SW480 (cell line): Measurements from ENCODE around the gene ALG11.

Source experiments
- DNase-seq: peaks from one replicate; pipeline ENCODE4 v3.0.0-alpha.2; 2016; ENCODE audit warnings: low spot score

Gene ALG11

DNA sequence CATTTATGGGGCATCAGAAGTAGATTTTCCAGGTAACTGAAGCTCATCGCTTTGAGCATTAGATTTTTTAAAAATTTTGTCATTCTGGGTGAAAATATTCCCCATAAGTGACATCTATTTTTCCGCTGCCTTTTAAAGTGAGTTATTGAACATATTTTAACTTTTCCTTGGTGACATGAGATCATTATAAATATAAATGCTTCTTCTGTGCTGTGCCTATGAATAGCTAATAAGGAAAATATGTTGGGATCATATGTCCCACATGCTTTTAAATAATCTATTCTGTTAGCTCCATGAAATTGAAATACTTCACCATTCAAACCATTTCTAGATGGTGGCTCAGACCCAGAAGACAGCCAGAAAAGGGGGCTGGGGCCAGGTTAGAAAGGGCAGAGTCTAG is 15.0 kb upstream of the ALG11 start:
- no peak for DNase-seq

DNA sequence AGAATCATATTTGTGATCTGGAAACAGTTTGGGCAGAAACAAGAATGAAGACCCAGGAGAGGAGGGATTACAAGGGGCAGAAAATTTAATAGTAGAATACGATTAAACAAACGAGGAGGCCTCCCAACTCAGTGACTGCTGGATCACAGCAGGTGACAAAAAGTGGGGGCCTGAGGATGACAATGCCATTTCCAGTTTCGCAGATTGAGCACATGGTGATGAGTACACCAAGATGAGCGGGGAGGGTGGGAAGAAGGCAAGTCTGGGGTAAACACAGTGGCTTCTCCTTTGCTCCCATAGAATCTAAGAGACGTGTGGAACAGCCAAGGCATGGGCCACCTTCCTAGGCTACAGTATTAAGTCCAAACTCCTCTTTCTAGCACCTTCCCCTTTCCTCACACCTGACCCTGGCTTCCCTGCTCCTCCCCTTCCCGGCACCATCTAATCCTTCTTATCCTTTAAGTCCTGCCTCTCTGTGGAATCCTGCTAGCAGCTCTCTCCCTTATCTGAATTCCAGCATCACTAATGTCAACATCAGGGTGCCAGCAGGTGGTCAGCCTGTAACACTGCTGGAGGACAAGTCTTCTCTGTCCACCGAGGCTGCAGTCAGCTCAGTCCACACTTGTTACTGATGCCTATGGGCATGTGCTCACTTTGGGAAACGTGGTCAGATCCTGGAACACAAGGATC is 14.4 kb upstream of the ALG11 start:
- no peak for DNase-seq

DNA sequence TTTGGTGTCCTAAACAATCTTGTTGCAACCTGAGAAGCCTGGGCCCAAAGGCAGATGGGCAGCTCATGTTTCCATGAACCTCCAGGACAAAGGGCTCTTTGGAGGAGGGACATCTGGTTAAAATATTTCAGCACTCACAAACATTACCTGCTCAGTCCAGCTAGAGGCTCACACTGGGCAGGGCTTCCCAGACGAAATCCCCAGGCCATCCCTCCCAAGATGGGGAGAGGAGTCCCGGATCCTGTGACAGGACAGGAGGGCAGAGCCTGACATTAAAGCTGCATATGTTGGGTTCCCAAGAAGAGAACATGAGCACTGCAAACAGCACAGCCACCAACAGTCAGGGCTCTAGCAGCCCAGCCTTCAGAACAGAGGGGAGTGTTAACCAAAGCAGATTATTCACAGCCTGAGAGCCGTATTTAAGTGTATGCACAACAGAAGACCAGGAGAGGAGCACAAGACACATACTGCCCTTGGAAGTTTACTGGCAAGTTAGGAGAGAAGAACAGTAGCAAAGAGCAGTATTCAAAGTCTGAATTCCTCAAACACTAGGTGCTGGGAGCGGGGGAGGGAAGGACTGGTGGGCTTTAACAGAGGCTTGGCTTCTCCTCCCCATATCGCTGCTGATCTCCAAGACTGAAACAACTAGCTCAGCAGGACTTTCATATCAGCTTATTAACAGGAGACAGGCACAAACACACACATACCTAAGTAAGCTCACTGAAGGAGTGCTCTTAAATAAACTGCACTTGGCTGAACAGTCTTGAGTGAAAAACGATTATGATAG is 13.3 kb upstream of the ALG11 start:
- DNase-seq = no peak

DNA sequence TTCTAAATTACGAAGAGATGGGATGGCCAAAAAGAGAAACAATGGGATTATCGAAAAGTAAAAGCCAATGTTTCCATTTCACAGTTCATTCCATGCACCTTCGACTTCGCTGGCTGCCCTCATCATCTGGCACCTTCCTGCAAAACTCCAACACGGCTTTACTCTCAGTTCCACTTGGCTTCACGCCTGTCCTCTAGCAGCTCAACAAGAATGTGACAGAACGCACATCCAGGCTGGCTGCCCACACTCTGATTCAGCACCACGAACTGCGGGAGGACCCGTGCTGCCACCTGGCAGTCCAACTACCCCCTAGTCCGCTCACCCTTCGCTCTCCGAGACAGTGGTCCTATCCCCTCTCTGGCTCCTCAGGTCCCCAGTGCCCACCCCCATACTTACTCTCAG is 12.7 kb upstream of the ALG11 start:
- no peak for DNase-seq

DNA sequence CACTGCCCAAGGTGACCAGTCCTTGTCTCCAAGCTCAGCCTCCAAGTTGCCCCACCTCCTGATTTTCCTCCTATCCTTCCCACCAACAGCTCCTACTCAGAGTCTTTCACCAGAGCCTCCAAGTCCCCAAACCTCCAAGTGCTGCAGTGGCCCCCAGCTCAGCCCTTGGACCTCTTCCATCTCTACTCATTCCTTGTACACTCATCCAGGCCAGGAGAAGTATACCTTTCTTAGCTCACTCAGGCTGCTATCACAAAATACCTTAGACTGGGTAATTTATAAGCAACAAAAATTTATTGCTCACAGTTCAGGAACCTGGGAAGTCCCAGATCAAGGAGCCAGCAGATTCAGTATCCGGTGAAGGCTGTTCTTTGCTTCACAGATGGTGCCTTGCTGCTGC is 12.3 kb upstream of the ALG11 start:
- no peak for DNase-seq

DNA sequence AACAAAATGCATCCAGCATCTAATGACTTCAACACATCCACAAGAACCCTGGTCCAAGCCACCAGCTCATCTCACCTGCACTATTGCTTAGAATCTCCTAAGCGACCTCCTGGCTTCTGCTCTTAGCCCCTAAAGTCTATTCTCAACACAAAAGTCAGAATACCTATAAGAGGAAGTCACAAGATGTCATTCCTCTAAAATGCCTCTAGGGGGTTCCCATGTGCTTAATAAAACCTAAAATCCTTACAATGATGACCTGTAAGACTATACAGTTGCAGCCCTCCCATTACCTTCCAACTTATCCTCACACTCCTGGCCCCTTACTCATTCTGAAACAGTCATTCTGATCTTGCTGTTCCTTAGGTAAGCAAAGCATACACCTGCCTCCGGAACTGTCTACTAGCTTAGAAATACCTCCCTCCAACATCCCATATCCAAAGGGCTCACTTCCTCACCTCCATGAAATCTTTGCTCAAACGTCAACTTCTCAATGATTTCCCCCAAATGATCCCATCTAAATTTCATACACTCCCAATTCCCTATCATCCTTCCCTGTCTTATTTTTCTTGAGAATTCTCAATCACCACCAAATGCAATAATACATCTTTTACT is 11.0 kb upstream of the ALG11 start:
- peak; percentile 72 for DNase-seq

DNA sequence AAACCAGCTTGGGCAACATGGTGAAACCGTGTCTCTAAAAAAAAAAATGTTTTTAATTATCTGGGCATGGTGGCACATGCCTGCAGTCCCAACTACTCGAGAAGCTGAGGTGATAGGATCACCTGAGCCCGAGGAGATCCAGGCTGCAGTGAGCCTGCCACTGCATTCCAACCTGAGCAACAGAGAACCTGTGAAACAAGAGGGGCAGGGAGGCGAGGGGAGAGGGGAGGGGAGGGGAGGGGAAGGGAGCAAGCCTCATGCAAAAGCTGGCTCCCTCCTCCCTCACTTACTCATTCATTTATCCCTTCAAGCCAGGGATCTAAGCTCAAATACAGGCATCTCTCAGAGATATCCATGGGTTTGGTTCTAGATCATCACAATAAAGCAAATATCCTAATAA is 9.8 kb upstream of the ALG11 start:
- no peak for DNase-seq

DNA sequence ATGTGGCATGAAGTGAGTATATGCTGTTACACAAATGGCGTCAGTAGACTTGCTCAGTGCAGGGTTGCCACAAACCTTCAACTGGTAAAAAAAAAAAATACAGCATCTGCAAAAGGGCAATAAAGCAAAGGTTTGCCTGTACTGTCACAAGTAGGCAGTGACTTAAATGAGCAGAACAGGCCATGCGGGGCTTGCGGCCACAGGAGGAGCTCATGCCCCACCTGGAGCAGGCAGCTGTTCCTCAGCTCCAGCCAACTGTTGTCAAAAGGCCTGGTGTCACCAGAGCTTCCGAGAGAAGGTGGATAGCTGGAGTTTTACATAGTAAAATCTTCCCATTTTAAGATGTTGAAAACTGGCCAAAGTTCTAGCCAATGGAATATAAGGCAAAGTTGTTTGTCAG is 8.7 kb upstream of the ALG11 start:
- DNase-seq = no peak

DNA sequence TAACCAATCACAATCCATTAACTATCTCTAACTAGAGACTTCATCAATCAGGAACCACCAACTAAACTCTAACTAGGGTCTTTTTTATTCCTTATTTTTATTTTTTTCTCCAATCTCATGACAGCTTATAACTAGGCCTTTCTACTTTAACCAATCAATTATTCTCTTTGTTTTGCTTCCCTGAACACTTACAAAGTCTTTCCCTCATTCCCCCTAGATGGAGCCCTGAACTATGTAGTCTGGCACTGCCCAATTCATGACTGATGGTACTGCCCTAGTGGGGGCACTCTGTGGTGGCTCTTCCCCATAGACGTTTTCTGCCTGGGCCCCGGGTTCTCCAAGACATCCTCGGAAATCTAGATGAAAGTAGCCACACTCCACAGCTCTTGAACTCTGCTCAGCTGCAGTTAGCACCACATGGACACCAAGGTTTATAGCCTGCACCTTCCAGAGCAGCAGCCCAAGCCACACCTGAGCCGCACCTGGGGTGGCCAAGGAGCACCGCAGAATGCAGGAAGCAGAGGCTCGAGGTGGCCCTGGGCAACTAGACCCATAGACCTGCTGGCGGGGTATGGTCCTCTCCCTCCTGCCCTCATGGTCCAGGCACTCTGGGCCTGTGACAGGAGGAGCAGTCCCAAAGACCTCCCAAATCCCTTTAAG is 7.6 kb upstream of the ALG11 start:
- DNase-seq = peak; percentile 24

DNA sequence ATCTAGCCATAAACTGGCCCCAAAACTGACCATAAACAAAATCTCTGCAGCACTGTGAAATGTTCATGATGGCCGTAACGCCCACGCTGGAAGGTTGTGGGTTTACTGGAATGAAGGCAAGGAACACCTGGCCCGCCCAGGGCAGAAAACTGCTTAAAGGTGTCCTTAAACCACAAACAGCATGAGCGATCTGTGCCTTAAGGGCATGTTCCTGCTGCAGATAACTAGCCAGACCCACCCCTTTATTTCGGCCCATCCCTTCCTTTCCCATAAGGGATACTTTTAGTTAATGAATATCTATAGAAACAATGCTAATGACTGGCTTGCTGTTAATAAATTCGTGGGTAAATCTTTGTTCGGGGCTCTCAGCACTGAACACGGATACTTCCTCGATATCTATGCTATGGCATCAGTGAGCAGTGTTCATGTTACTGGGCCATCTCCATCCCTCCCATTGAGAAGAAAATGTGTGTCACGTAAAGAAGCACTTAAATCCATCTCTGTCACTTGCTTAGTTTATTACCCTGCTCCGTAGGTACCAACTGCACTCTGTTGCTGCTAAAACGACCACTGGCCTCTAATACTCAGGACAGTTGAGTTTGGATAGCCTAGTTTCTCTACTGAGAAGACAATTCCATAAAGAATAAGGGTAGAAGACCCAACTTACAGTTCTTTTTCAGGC is 6.2 kb upstream of the ALG11 start:
- DNase-seq = no peak

DNA sequence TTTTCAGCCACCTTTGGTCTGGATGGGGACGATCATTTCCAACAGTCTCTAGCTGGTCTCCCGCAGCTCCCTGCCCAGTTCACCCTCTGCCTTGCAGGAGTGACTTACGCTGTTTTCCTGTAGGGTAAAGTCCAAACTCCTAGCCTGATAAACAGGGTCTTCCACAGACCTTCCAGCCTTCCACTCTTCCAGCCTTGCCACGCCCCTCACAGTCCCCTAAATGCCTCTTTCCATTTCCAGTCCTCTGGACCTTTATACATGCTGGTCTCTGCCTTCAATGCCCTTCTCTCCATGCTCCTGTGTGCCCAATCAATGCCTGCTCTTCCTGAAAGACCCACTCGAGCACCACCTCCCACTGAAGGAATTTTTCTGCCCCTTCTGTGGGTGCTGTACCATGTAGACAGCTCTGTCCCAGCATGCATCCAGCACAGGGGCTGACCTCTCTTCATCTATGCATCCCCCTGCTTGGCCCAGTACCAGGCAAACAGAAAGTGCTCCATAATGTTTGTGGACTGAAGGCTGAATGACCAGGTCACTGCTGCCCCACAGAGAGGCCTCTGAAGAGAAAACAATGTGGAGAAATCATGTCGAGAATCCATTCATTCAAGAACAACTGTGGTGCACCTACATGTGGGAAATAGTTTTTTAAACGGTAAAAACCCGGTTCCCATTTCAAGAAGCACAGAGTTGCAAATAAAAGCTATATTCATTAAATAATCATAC is 5.5 kb upstream of the ALG11 start:
- DNase-seq = no peak

DNA sequence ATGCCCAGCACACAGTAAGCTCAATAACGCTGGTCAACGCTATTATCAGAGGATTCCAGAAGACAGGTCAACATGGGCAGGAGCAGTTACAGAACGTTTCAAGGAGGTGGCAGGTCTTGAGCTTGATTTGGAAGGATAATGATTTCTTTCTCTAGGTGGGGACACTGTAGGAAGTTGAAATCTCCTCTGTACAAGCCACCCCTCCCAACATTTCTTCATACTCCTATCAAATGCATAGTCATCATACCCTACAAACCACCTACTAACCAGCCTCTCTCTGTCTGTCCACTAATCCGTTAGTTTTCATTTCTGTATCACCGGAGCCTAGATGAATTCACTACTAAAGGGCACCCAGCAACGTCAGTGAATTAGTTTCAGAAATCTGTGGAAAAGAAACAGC is 2.3 kb upstream of the ALG11 start:
- DNase-seq = no peak

DNA sequence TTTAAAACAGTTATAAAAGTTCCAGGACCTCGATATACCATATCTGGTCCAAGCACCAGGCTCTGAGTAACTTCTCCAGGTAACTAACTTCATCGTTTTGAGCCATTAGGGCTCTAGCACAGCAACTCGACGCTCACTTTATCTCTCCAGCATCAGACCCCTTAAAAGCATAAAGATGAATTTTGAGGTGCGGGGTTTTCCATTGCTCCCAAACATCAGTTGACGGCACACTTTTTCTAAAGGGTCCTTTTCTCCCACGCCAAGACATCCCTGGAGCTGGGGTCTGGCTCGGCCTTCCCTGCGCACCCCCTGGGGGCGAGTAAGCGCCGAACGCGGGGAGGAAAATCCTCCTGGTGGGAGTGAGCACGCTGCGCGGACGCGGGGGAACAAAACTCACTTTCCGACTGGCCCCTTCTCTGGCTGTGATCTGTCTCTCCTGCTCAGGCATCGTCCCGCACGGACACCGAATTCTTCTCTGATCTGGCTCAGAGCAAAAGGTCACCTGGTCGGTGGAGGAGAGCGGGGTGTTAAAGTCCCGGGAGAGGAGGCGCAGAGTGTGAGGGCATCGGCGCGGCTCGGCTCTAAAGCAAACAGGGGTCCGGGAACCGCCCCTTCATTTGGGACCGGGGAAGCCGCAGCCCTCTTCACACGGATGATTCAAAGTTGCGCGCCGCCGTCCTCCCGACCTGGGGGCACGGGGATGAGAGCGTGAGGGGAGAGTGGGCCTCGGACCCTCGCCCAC is 1.1 kb upstream of the ALG11 start, which contains the start of gene ATP7B:
TSS of gene ATP7B (minus strand) at position 561 of the 742 bp plus-strand sequence. CDS start at position 448, 113 bp downstream.
- DNase-seq = peak; percentile 43

DNA sequence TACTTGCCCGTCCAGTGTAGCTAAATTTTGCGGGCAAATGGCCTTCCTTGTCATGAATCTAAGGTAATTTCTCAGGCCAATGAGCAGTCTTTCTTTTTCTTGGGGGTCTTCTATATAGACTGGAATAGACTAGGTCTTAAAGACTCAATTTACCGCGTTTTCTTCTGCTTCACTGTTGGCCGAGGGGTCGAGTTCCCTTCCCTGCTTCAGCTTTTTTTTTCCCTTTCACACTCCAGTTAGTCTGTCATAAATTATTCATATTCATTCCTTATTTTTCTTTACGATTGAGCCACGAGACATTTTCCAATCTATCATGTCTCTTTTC is 276 bp downstream of the ALG11 start:
- peak; percentile 4 for DNase-seq

DNA sequence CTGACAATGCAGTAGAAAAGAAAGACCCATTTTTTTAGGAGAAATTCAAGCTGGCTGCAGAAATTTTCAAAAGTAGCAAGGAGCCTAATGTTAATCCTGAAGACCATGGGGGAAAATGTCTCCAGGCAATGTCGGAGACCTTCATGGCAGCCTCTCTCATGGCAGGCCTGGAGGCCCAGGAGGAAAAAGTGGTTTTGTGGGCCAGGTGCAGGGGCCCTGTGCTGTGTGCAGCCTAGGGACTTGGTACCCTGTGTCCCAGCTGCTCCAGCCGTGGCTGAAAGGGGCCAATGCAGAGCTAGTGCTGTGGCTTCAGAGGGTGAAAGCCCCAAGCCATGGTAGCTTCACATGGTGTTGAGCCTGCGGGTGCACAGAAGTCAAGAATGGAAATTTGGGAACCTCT is 4.1 kb downstream of the ALG11 start:
- no peak for DNase-seq

DNA sequence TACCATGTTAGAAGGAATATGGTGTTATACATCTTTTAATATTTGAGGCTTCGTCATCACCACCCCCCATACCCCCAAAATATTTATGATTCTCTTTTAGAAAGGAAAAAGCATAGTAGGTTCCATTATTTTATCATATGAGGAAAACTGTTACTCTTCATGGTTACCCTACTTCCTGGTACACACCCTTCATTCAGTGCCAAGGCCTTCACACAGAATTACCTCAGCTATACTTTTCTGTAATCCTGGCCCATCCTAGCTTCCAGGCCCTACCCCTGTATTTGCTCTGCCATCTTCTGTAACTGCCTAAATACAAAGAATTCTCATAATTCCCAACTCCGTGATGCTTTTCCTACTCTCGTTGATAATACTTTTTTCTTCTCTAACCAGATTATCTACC is 8.0 kb downstream of the ALG11 start:
- DNase-seq = no peak

DNA sequence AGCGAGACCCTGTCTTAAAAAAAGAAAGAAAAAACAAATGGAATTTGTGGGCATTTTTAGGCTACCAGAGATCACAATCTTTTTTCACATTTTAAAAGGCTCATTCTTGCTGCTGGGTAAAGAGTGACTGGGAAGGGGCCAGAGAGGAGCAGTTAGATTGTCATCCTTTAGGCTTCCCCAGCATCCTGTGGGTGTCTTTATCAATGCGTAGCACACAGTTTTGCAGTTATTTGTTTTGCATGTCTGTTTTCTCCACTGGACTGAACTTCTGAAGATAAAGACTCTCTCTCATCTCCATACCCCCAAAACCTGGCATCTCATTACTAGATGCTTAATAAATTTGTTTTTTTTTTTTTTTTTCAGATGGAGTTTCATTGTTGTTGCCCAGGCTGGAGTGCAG is 10.2 kb downstream of the ALG11 start:
- no peak for DNase-seq

DNA sequence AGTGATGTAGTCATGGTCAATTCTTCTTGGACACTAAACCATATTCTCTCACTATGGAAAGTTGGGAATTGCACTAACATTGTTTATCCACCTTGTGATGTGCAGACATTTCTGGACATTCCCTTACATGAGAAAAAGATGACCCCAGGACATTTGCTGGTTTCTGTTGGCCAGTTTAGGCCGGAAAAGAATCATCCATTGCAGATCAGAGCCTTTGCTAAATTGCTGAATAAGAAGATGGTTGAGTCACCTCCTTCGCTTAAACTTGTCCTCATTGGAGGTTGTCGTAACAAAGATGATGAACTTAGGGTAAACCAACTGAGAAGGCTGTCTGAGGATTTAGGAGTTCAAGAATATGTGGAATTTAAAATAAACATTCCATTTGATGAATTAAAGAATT is 12.3 kb downstream of the ALG11 start, which contains the start of gene UTP14C:
TSS of gene UTP14C (plus strand) at position 211 of the 400 bp plus-strand sequence. CDS start 4,114 bp downstream, outside the sequence.
- no peak for DNase-seq

DNA sequence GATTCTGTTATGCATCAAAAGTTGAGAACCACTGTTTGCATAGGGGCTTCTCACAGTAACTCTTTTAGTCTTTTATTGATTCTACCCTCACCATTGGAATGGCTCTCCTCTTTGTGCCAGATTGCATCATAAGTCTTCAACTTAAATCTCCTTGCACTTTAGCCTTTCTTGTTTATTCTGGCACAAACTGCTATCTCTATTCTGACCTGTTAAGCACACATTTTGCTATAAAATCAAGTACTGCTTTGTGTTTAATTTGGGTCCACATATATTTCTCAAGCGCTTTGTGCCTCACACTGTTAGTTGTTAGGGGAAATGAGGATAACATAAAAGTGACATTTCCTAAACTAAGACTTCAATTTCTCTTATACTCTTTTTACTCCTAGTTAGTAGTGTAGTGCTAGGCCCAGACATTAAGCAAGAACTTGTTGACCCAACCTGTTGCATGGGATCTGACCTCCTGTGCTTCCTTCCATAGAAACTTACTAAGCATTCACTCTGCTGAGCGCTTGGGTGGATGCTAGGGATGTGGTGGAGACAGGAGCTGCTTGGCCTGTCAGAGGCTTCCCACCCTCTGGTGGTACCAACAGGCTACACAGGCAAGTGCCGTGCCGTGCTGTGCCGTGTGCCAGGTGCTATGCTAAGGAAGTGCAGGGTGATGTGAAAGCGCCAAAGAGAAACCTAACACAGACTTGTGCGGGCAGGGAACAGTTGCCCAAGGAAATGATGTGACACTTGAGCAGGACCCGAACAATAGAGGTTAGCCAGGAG is 13.5 kb downstream of the ALG11 start:
- no peak for DNase-seq

DNA sequence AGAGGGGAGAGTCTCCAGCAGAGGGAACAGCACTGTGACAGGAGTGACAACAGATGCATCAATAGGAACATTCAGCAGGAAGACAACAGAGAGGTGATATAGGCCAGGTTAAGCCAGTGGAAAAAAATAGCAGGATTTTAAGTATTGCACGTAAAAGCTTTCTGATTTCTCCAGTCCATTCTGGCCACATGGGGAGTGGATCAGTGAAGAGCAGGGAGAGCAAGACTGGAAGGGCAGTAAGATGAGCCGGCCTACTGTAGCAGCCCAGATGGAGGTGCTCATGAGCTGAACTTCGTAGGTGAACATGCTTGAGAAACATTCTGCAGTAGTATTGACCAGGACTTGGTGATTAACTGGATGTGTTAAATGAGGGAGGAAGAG is 14.0 kb downstream of the ALG11 start:
- DNase-seq = no peak
